IPS-18c (cell line): ENCODE results near the gene TBC1D7.
A peak's percentile ranks its signal among the peaks of the same experiment; 100 is the strongest.
"Not testable (repeated sequence)": the region's sequence is repeated elsewhere in the genome, so short reads cannot be mapped to it uniquely, and the experiment has no call there.

Source experiments
- H3K4me3 ChIP-seq: 2 replicates; pipeline ENCODE4 v1.7.0; 2013; ENCODE audit warnings: low read depth, mild to moderate bottlenecking, low read length, moderate library complexity; ENCODE audit not compliant: insufficient read depth
- H3K9me3 ChIP-seq: one replicate; pipeline ENCODE4 v1.6.1; 2013; ENCODE audit warnings: mild to moderate bottlenecking, low read length, moderate library complexity; ENCODE audit not compliant: control insufficient read depth, insufficient read depth

Gene TBC1D7

GRCh38 chr6:13338038-13338437 is 9.7 kb upstream of the TBC1D7 start:
- no peaks in the 10 kb centered on the region for H3K9me3 ChIP-seq
- H3K4me3 ChIP-seq = no peak overlapping the region

- Histone ChIP-seq H3K9me3 (no peaks in the 10 kb centered on the region), H3K4me3 (no peak overlapping the region)
Measured at GRCh38 chr6:13336553-13336952, 8.2 kb upstream of the TBC1D7 start.

- no peaks in the 10 kb centered on the region for H3K9me3 ChIP-seq
- H3K4me3 ChIP-seq = no peak overlapping the region
Measured at GRCh38 chr6:13334953-13335352, 6.6 kb upstream of the TBC1D7 start.

- no peaks in the 10 kb centered on the region for H3K9me3 ChIP-seq
- no peak overlapping the region for H3K4me3 ChIP-seq
Measured at GRCh38 chr6:13332349-13332706, 4.0 kb upstream of the TBC1D7 start.

- no peak overlapping the region for H3K4me3 ChIP-seq
Measured at GRCh38 chr6:13331516-13332348, 3.4 kb upstream of the TBC1D7 start.

GRCh38 chr6:13328875-13329183 is 492 bp upstream of the TBC1D7 start:
- Histone ChIP-seq H3K9me3 (no peaks in the 10 kb centered on the region), H3K4me3 (peak overlapping the region; percentile 67)

More at GRCh38 chr6:13331516-13332348, 3.4 kb upstream of the TBC1D7 start:
- H3K9me3 ChIP-seq = no peaks in the 10 kb centered on the region

- no peaks in the 10 kb centered on the region for H3K9me3 ChIP-seq
- peak overlapping the region; percentile 67 for H3K4me3 ChIP-seq
Measured at GRCh38 chr6:13327691-13328075, 654 bp downstream of the TBC1D7 start.

GRCh38 chr6:13326031-13326586 is 2.2 kb downstream of the TBC1D7 start:
- H3K4me3 ChIP-seq = not testable (repeated sequence)

GRCh38 chr6:13319891-13320564 is 8.3 kb downstream of the TBC1D7 start:
- Histone ChIP-seq H3K4me3 (no peak overlapping the region), H3K9me3 (no peaks in the 10 kb centered on the region)

More at GRCh38 chr6:13326031-13326586, 2.2 kb downstream of the TBC1D7 start:
- not testable (repeated sequence) for H3K9me3 ChIP-seq

- Histone ChIP-seq H3K4me3 (no peak overlapping the region), H3K9me3 (no peaks in the 10 kb centered on the region)
Measured at GRCh38 chr6:13318821-13319220, 9.5 kb downstream of the TBC1D7 start.

- Histone ChIP-seq H3K4me3 (no peak overlapping the region), H3K9me3 (no peaks in the 10 kb centered on the region)
Measured at GRCh38 chr6:13315896-13316295, 12.4 kb downstream of the TBC1D7 start.

- Histone ChIP-seq H3K4me3 (no peak overlapping the region), H3K9me3 (no peaks in the 10 kb centered on the region)
Measured at GRCh38 chr6:13314806-13315205, 13.5 kb downstream of the TBC1D7 start.

GRCh38 chr6:13311155-13311554 is 17.2 kb downstream of the TBC1D7 start:
- Histone ChIP-seq H3K9me3 (no peaks in the 10 kb centered on the region), H3K4me3 (no peak overlapping the region)

GRCh38 chr6:13308332-13308731 is 20.0 kb downstream of the TBC1D7 start:
- Histone ChIP-seq H3K4me3 (no peak overlapping the region), H3K9me3 (no peaks in the 10 kb centered on the region)

- Histone ChIP-seq H3K9me3 (no peaks in the 10 kb centered on the region), H3K4me3 (no peak overlapping the region)
Measured at GRCh38 chr6:13307508-13307995, 20.8 kb downstream of the TBC1D7 start.

GRCh38 chr6:13305791-13306190 is 22.5 kb downstream of the TBC1D7 start:
- no peak overlapping the region for H3K4me3 ChIP-seq
- no peaks in the 10 kb centered on the region for H3K9me3 ChIP-seq

GRCh38 chr6:13305288-13305687 is 23.0 kb downstream of the TBC1D7 start:
- Histone ChIP-seq H3K4me3 (no peak overlapping the region), H3K9me3 (no peaks in the 10 kb centered on the region)

- H3K9me3 ChIP-seq = no peaks in the 10 kb centered on the region
- H3K4me3 ChIP-seq = no peak overlapping the region
Measured at GRCh38 chr6:13304580-13305260, 23.6 kb downstream of the TBC1D7 start.
